ENCODE data around the gene IRF8. TPM values are rescaled to one million over a fixed set of nuclear protein-coding genes. Genes with fewer than 3 reads are reported as not detected.

Gene IRF8
- total RNA-seq, 1 experiment from 2014 or later: 29.5 TPM

- Histone ChIP-seq H3K36me3 (ENCODE audit: control insufficient read depth, insufficient read depth, low read length) (no peaks in the 10 kb centered on the region), H3K9me3 (no peaks in the 10 kb centered on the region), H3K4me1 (peaks cover 5% of the 10 kb centered on the region; the same call in 1 of the 2 replicates), H3K4me3 (ENCODE audit: low read depth, low read length) (no peak overlapping the region), H3K27me3 (replicated peaks; ENCODE audit: control insufficient read depth, insufficient read depth, low read length) (no peaks in the 10 kb centered on the region)
- no peak overlapping the region for H3K4me3 Mint-ChIP-seq (ENCODE audit: unreplicated experiment)
- H3K36me3 Mint-ChIP-seq (ENCODE audit: insufficient read depth, unreplicated experiment): no peaks in the 10 kb centered on the region
- no peak for DNase-seq
- H3K27ac Mint-ChIP-seq (ENCODE audit: unreplicated experiment): no peak overlapping the region
- POLR2A ChIA-PET: no interaction called here
- CTCF ChIA-PET: no interaction called here
- no peak for TF ChIP-seq CTCF (IDR thresholded peaks at IDR 0.05; ENCODE audit: insufficient read depth in 1 of 2, low read depth in 1 of 2, low read length in 1 of 2, severe bottlenecking in 1 of 2, unreplicated experiment in 1 of 2)
- H3K4me1 Mint-ChIP-seq (ENCODE audit: low read depth, unreplicated experiment): peaks cover 9% of the 10 kb centered on the region
- intact Hi-C loops (cut with micrococcal nuclease; ENCODE audit: unreplicated experiment): no loop called here
- H3K27me3 Mint-ChIP-seq (ENCODE audit: insufficient read depth, unreplicated experiment): no peaks in the 10 kb centered on the region
- H3K9me3 Mint-ChIP-seq (ENCODE audit: unreplicated experiment): peaks cover 13% of the 10 kb centered on the region
- BruUV-seq (replicated peaks): no TSS peak
Measured at GRCh38 chr16:85935974-85936760, 37.2 kb downstream of the IRF8 start.

GRCh38 chr16:85936816-85937215, 37.9 kb downstream of the IRF8 start:
- CTCF ChIA-PET: no interaction called here
- Mint-ChIP-seq H3K27me3 (ENCODE audit: insufficient read depth, unreplicated experiment) (no peaks in the 10 kb centered on the region), H3K9me3 (ENCODE audit: unreplicated experiment) (peaks cover 13% of the 10 kb centered on the region), H3K4me3 (ENCODE audit: unreplicated experiment) (no peak overlapping the region), H3K27ac (ENCODE audit: unreplicated experiment) (no peak overlapping the region), H3K36me3 (ENCODE audit: insufficient read depth, unreplicated experiment) (no peaks in the 10 kb centered on the region), H3K4me1 (ENCODE audit: low read depth, unreplicated experiment) (peaks cover 9% of the 10 kb centered on the region)
- peaks cover 5% of the 10 kb centered on the region; the same call in 1 of the 2 replicates for H3K4me1 ChIP-seq
- no peak overlapping the region for H3K4me3 ChIP-seq (ENCODE audit: low read depth, low read length)
- intact Hi-C loops (cut with micrococcal nuclease; ENCODE audit: unreplicated experiment): no loop called here
- POLR2A ChIA-PET: no interaction called here
- H3K36me3 ChIP-seq (ENCODE audit: control insufficient read depth, insufficient read depth, low read length): no peaks in the 10 kb centered on the region
- BruUV-seq (replicated peaks): no TSS peak
- H3K9me3 ChIP-seq: no peaks in the 10 kb centered on the region
- no peak for DNase-seq
- no peaks in the 10 kb centered on the region for H3K27me3 ChIP-seq (replicated peaks; ENCODE audit: control insufficient read depth, insufficient read depth, low read length)
- TF ChIP-seq CTCF (IDR thresholded peaks at IDR 0.05; ENCODE audit: insufficient read depth in 1 of 2, low read depth in 1 of 2, low read length in 1 of 2, severe bottlenecking in 1 of 2, unreplicated experiment in 1 of 2): no peak

GRCh38 chr16:85940214-85940613, 41.3 kb downstream of the IRF8 start:
- H3K4me1 ChIP-seq: peaks cover 5% of the 10 kb centered on the region; the same call in 1 of the 2 replicates
- Mint-ChIP-seq H3K9me3 (ENCODE audit: unreplicated experiment) (peaks cover 13% of the 10 kb centered on the region), H3K4me3 (ENCODE audit: unreplicated experiment) (no peak overlapping the region), H3K27ac (ENCODE audit: unreplicated experiment) (no peak overlapping the region), H3K36me3 (ENCODE audit: insufficient read depth, unreplicated experiment) (no peaks in the 10 kb centered on the region), H3K4me1 (ENCODE audit: low read depth, unreplicated experiment) (peaks cover 4% of the 10 kb centered on the region), H3K27me3 (ENCODE audit: insufficient read depth, unreplicated experiment) (no peaks in the 10 kb centered on the region)
- intact Hi-C loops (cut with micrococcal nuclease; ENCODE audit: unreplicated experiment): no loop called here
- no peak for TF ChIP-seq CTCF (IDR thresholded peaks at IDR 0.05; ENCODE audit: insufficient read depth in 1 of 2, low read depth in 1 of 2, low read length in 1 of 2, severe bottlenecking in 1 of 2, unreplicated experiment in 1 of 2)
- H3K27me3 ChIP-seq (replicated peaks; ENCODE audit: control insufficient read depth, insufficient read depth, low read length): no peaks in the 10 kb centered on the region
- ChIA-PET POLR2A (interaction anchor here (0.6 kb wide), 1 partner anchor 35 kb away, joined by 3 read pairs; no protein-coding TSS in a partner anchor), CTCF (interaction anchor here (2.2 kb wide), 1 partner anchor 119 kb away, joined by 16 read pairs; no protein-coding TSS in a partner anchor)
- no peak overlapping the region for H3K4me3 ChIP-seq (ENCODE audit: low read depth, low read length)
- no peak for DNase-seq
- no peaks in the 10 kb centered on the region for H3K36me3 ChIP-seq (ENCODE audit: control insufficient read depth, insufficient read depth, low read length)
- BruUV-seq (replicated peaks): no TSS peak
- H3K9me3 ChIP-seq: no peaks in the 10 kb centered on the region

All from Caco-2 (cell line).